GM21360 (cell line): ENCODE measurements around the gene MOCOS.
A peak's percentile ranks its signal among the peaks of the same experiment; 100 is the strongest.
"Not testable (repeated sequence)": the region's sequence is repeated elsewhere in the genome, so short reads cannot be mapped to it uniquely, and the experiment has no call there.

ENCODE experiments used
- ATAC-seq: cut with Tn5 transposase; IDR thresholded peaks from one replicate; pipeline ENCODE4 v1.9.1; 2021; ENCODE audit warnings: mild to moderate bottlenecking, moderate library complexity; ENCODE audit not compliant: unreplicated experiment

MOCOS gene

GRCh38 chr18:36187193-36187825 is at the start of gene MOCOS:
Gene MOCOS (plus strand): TSS chr18:36187497. CDS start chr18:36187540, 43 bp downstream.
- no peak for ATAC-seq

- no peak for ATAC-seq
Observed at GRCh38 chr18:36139245-36139644, 48.1 kb upstream of the MOCOS start.

- no peak for ATAC-seq
Observed at GRCh38 chr18:36141576-36141975, 45.7 kb upstream of the MOCOS start.

- ATAC-seq, result no peak
Observed at GRCh38 chr18:36142751-36143150, 44.5 kb upstream of the MOCOS start.

GRCh38 chr18:36143391-36143790 is 43.9 kb upstream of the MOCOS start:
- no peak for ATAC-seq

GRCh38 chr18:36149514-36150289 is 37.6 kb upstream of the MOCOS start:
- peak; percentile 97 for ATAC-seq

- ATAC-seq, result no peak
Observed at GRCh38 chr18:36152781-36153180, 34.5 kb upstream of the MOCOS start.

- ATAC-seq, result no peak
Observed at GRCh38 chr18:36153203-36153602, 34.1 kb upstream of the MOCOS start.

GRCh38 chr18:36153771-36154170 is 33.5 kb upstream of the MOCOS start:
- ATAC-seq, result no peak

GRCh38 chr18:36155851-36156757 is 31.2 kb upstream of the MOCOS start:
- no peak for ATAC-seq

GRCh38 chr18:36157441-36157840 is 29.9 kb upstream of the MOCOS start:
- ATAC-seq, result no peak

- no peak for ATAC-seq
Observed at GRCh38 chr18:36158266-36158867, 28.9 kb upstream of the MOCOS start.

- no peak for ATAC-seq
Observed at GRCh38 chr18:36160959-36161371, 26.3 kb upstream of the MOCOS start.

- no peak for ATAC-seq
Observed at GRCh38 chr18:36162981-36163380, 24.3 kb upstream of the MOCOS start.

- ATAC-seq, result no peak
Observed at GRCh38 chr18:36167692-36168218, 19.5 kb upstream of the MOCOS start.

- not testable (repeated sequence) for ATAC-seq
Observed at GRCh38 chr18:36168296-36168695, 19.0 kb upstream of the MOCOS start.

- no peak for ATAC-seq
Observed at GRCh38 chr18:36169938-36170337, 17.4 kb upstream of the MOCOS start.

GRCh38 chr18:36175481-36175880 is 11.8 kb upstream of the MOCOS start:
- no peak for ATAC-seq

GRCh38 chr18:36176177-36176584 is 11.1 kb upstream of the MOCOS start:
- no peak for ATAC-seq

GRCh38 chr18:36176711-36177110 is 10.6 kb upstream of the MOCOS start:
- no peak for ATAC-seq

- no peak for ATAC-seq
Observed at GRCh38 chr18:36177913-36178312, 9.4 kb upstream of the MOCOS start.
